Kidney capillary endothelial cell (primary cell): Measurements from ENCODE around the gene THOC6.
"Not testable (repeated sequence)": the region's sequence is repeated elsewhere in the genome, so short reads cannot be mapped to it uniquely, and the experiment has no call there.

ENCODE experiments used
- DNase-seq: peaks from one replicate; pipeline ENCODE4 v3.0.0-alpha.2; 2018; ENCODE audit warnings: low spot score

THOC6 gene

DNA sequence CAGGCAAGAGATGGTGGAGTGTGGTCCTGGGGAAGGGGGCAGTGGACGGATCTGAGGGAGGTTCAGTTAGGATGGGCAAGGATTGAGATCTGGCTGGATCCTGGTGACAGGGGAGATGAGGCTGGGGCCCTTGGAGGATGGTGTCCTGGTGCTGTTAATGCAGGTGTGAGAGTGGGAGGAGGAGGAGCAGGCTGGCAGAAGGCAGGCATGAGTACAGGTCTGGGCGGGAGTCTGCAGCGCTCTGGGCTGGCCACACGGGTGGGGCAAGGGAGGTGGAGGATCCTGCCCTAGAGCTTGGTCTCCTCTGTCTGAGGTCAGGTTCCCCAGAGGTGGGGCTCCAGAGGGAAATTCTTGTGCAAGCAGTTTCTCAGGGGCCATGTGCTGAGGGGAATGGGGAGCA lies 48.3 kb downstream of the THOC6 start:
- not testable (repeated sequence) for DNase-seq

DNA sequence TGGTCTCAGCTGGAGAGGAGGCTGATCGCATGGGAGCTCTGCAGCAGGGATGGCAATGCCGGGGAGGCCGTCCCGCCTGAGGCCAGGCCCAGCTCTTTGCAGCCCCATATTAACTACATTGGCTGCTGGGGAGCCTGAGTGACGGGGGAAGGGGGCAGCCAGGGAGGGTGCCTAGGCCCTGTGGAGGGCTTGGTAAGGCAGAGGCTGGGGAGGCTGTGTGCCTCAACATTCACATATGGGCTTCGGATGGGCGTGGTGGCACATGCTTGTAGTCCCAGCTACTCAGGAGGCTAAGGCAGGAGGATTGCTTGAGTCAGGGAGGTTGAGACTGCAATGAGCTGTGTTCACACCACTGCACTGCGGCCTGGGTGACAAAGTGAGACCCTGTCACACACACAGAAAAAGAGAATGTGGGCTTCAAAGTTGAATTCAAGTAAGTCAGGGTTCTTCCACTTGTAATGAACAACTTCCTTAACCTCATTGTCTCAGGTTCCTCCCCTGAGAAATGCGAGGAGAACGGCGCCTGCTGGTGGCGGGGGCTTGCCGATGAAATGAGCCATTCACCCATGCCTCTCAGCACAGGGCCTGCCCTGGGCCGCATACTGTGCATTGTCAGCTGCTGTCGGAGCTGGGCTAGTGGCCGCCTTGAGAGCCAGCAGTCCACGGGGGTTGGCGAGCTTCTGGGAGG lies 48.9 kb downstream of the THOC6 start:
- DNase-seq = not testable (repeated sequence)

DNA sequence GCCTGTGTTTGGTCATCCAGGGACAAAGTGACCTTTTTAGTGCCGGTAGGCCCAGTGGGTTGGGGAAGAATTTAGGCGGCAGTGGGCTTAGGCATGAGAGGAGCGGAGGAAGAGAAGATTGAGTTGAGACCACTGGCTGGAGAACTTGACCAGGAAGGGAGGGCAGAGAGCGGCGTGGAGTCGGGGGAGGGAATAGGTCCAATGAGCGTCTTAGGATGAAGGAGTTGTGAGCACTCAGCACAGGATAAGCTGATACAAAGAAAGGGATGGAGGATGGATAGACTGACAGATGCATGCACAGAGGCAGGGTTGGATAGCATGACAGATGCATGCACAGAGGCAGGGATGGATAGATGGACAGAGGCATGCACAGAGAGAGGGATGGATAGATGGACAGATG lies 49.6 kb downstream of the THOC6 start:
- no peak for DNase-seq

DNA sequence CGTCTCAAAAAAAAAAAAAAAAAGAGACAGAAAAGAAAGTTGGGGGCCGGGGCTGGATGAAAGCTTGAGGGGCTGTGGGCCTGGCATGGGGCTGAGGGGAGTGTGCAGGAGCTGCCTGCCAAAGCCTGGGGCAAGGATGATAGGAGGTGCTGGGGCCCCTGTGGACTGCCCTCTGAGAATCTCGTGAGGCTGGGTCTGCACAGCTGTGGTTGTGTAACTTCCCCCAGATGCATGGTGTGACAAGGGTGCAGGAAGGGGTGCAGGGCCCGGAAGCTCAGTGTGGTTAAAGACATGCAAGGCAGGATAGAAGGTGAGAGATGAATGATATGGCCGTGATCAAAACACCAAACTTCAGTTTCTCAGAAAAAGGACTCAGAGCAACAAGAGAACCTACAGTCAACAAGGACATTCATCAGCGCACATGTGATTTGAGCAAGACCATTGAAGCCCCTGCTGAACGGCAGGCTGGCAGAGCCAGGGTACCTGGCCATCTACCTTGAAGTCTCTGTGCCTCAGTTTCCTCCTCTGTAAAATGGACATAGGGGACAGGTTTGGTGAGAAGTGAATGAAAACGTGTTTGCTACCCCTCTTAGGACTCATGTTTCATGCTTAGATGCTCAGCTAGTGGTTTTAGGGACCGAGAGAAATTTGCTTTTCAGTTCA lies 51.2 kb downstream of the THOC6 start:
- DNase-seq = no peak

DNA sequence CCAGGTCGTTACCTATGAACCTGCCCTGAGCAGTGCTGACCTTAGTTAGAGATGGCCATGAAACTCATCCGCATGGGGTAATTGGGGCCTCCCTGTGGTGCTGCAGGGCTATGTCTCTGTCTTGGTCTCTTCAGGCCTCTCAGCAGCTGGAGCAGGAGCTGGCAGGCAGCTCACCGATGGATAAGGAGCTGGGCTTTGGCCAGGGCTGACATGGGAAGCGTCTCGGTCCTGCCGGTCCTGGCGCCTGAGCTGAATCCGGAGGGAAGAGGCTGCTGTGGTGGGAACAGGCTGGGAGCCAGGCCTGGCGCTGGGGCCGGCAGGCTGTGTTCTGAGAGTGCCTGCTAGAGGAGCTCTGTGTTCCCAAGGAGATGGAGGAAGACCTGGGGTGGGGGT lies 51.7 kb downstream of the THOC6 start:
- DNase-seq = no peak

GRCh38 chr16:3075946-3076345 lies 52.1 kb downstream of the THOC6 start:
- DNase-seq = not testable (repeated sequence)

DNA sequence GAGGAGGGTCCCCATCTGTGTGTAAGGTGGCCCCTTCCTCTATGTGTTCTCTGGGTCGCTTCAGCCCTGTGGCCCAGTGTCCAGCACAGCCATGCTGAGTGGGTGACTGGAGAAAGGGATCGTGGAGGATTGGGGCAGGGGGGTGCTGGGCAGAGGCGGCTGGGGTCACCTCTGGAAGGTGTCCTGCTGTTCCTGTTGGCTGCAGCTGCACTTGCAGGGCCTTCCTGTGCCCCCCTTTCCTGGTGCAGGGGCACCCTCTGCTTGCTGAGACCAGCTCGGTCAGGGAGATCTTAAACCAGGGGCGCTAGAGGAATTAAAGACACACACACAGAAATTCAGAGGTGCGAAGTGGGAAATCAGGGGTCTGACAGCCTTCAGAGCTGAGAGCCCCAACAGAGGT lies 52.7 kb downstream of the THOC6 start:
- DNase-seq = no peak
